NCI-H2171 treated with DMSO at 0.1 percent for 48 hours (cell line): Measurements from ENCODE around the gene TCF12.
A peak's percentile ranks its signal among the peaks of the same experiment; 100 is the strongest.
"Not testable (repeated sequence)": the region's sequence is repeated elsewhere in the genome, so short reads cannot be mapped to it uniquely, and the experiment has no call there.

Experiments used
- DNase-seq: peaks from one replicate; lab custom pipeline; 2025; lab: John Stamatoyannopoulos, UW

Gene TCF12

DNA sequence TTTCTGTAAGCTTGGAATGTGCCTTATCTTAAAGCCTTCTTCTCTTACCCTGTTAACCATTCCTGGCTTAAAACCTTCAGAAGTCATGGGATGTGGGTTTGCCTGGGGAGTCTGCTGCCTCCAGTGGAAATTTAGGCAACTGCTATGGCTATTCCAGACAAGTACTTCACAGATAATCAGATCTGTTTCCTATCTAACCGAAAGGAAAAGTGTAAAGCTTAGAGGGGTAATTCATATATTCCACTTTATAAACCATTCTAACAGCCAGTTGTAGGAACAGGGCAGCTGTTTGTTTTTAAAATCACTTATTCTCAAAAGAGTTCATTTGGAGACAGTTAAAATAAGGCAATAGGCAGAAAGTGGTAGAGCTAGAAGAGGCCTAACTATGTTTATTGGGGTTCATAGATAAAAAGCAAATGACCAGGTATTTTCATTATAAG is 219.9 kb downstream of the TCF12 start:
- DNase-seq = peak; percentile 73

DNA sequence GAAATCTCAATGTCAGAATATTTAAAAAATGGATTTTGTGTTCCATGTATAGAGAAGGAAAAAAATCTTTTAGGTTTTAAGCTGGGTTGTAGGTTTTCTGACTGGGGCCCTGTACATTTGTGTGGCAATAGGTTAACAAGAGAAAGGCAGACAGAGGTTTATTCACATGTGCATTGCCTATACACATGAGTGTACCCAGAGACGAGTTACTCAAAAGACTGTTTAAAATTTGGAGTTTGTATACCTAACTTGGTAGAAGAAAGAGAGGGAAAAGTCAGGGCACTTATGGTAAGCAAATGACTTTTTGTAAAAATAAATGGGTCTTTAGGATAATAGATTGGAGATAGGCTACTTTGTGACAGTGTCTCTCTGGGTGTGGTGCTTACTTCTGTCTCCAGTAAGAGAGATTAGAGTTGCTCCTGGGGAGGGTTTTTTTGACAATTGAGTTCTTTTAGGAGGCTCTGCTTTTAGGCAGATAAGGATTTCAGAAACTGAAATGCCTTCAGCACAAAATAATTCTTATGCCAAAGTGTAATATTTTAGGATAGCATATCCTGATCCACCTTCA is 225.2 kb downstream of the TCF12 start:
- no peak for DNase-seq

DNA sequence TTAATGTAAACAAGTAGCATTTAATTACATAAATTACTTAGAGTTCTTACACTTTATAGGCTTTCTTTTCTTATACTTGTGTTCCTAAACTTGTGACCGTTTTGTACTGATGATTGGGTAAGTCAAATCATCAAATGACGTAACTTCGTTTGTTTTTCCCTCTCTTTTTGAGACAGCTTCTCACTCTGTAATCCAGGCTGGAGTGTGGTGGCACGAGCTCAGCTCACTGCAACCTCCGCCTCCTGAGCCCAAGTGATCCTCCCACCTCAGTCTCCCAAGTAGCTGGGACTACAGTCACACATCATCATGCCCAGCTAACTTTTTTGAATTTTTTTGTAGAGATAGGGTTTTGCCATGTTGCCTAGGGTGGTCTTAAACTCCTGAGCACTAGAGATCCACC is 226.0 kb downstream of the TCF12 start:
- no peak for DNase-seq

DNA sequence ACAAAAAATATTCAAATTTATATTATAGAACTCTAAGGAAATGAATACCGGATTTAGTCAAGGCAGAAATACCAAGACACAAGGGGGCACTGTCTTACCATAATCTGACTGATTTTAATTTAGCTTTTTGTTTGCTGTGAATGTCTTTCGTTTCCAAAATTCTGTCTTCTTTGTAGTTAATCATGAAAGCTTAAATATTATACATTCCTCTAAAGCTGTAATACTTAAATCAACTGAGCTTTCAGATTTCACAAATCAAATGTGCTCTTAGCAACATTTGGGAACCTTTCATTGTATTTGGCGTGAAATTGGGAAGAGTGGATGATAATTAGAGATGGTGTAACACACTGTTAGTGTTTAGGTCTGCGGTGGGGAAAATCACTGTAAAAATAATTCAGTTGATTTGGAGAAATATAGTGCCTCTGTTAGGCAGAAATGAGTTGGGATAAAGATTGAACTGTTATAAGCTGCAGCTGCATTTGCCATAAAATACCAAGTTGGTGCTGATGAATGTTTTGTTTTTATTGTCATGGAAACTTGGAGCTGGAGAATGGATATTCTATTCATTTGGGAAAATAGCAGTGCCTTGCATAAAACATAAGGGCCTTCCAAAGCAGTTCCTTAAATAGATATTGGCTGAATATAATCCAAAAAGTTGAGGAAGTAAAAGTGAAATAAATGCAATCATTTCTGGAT is 228.2 kb downstream of the TCF12 start:
- DNase-seq = peak; percentile 75

DNA sequence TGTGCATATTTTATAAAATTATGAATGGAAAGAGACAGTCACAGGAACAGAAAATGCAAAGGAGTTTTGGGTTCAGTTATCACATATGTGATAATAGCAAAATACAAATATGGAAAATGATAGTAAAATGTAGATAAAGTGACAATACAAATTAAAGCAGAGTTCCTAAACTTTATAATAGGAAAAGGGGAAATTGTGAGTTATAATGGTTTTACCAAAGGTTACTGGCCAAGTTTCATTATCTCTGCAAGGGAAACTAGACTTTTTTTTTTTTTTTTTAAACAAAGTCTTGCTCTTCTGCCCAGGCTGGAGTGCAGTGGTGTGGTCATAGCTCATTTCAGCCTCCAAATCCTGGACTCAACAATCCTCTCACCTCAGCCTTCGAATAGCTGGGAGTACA is 229.2 kb downstream of the TCF12 start:
- no peak for DNase-seq

DNA sequence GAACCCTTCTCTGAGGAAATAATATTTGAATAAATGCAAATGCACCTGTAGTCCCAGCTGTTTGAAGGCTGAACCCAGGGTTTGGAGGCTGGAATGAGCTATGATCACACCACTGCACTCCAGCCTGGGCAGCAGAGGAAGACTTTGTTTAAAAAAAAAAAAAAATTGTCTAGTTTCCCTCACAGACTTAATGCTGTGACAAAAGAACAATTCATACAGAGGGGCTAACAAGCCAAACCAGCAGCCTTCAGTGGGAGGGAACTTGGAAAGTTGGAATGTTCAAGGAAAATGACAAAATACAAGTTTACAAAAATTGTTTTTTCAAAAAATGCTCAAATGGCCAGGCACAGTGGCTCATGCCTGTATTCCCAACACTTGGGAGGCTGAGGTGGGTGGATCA is 229.8 kb downstream of the TCF12 start:
- DNase-seq = no peak

DNA sequence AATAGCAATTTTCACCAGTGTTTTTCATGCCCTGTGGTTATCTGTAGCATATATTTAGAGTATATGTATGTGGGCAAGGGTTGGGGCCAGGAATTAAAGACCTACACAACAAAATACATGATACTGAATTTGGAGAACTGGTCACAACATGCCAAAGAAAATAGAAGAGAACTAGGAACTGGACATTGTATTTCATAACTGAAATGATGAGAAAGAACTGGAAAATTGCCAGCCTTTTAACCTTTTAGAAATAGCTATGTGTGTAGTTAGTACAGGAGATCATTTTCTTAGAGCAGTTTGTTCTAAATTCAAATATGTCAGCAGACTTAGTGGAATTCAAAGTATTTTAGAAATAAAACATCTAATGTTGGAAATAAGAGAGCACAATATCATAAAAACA is 230.8 kb downstream of the TCF12 start:
- no peak for DNase-seq

DNA sequence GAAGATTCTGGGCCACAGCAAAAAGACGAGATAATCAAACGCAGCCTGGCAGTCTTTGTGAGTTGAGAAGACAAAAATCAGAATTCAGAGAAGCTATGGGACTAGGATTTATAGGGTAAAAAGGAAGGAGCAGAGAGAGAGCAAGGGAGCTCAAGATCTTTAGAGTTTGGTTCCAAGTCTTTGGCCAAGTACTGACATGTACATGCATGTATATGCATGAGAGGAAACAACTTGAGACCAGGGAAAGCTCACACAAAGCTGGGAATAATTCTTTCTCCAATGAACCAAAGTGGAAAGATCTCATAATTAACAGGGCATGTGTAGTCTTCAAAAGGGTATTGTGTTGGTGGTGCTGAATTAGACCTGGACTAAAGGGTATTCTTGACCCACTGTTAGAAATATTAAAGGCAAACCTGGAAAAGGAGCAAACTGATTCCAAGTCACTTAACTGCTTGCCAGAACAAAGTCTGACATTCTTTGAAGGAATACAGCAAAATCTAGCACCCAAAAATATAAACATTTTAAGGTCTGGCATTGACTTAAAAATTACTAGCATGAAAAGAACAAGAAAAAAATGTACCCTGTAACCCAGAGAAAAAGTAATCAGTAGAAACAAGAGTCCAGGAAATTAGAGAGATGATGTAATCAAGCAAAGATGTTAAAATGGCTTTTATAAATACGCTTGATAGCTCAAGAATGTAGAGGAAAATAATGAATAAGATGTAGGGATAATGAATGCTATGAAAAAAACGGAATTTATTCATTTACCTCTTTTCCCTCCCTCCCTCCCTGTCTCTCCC is 231.8 kb downstream of the TCF12 start:
- no peak for DNase-seq

DNA sequence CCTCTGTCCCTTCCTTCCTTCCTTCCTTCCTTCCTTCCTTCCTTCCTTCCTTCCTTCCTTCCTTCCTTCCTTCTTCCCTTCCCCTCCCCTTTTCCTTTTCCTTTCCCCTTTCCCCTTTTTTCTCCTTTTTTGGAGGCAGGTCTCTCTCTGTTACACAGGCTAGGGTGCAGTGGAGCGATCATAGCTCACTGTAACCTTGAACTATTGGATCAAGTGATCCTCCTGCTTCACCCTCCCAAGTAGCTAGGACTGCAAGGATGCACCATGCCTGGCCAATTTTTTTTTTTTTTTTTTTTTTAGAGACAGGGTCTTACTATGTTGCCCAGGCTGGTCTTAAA is 232.4 kb downstream of the TCF12 start:
- DNase-seq = not testable (repeated sequence)

DNA sequence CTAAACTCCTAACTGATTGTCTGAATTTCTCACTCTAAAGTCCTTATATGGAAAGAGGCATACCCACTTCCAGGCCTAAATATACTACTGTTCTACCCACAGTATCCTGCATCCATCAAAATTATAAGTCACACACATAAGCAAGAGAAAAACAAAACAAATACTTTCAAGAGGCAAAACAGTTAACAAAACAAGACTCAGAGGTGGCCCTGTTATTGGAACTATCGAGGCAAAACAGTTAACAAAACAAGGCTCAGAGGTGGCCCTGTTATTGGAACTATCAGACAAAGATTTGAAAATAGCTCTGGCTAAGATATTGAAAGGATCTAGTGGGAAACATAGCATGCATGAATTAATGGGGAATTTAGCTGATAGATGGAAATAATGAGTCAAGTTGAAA is 233.7 kb downstream of the TCF12 start:
- no peak for DNase-seq

DNA sequence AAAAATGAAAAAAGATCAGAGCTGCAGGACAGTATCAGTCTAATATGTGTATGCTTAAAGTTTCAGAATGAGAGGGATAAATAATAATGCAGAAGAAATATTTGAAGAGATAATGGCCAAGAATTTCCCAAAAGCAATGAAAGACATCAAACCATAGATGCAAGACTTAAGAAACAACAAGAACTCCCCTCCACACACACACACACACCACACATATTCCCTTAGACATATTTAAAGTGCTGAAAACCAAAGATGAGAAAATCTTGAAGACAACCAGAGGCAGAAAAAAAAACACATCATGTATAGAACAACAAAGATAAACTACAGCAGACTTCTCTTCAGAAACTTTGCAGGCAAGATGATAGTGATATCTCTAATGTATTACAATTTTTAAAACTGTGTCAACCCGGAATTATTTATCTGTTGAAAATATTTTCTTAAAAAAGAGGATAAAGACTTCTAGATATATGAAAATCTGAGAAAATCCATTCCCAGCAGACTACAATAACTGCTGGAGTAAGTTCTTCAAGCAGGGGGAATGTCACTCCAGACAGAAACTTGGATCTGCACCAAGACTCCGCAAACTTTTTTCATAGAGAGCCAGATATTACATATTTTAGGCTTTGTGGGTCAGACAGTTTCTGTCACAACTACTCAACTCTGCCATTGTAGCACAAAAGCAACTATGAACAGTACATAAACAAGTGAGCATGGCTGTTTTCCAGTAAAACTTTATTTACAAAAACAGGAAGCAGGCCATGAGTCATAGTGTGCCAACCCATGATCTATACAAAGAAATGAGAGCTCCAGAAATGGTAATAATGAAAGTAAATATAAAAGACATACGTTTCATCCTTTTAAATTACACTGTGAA is 234.5 kb downstream of the TCF12 start:
- no peak for DNase-seq

DNA sequence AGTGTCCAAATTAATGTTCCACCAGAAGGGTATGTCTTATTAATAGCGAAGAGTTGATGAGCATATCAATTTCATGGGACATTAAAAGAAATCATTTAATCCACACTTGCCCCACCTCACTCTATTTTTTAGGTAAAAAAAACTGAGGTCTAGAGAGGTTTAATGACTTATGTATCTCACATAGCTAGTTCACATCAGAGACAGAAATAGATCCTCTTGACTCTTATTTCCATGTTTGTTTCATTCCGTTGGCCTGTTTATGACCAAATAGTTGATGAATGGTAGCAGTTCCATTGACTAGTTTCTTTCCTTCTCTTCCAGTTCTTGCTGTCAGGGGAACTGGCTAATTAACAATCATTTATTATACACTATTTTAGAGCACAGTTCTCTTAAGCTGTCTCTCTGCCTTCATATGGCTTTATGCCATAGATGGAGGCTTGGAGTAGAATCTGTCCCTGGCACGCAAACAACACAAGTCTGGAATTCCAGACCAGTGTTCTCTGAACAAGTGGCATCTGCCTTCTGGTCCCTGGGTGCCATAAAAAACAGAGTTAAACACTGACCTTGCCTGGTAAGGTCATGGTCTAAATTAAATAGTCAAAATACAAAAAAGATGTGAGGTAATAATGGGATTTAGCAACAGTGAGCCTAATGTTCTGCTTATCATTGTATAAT is 237.9 kb downstream of the TCF12 start:
- DNase-seq = no peak

DNA sequence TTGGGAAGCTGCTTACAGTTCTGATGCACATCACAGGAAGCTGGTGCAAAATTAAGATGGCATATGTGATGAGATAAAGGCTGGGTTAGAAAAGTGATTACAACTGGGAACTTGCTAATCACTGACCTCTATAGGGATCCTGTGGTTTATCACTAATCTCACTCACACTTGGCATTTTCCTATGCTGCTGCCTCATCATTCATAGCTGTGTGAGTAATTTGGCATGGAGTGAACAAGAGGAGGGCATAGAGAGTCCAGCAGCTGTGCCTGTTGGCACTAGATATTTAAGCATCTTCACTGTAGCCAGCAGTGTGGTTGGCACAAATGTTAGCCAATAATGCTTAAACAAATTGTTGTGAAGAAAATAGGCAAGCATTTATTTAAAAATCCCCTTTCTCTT is 240.1 kb downstream of the TCF12 start:
- DNase-seq = peak; percentile 11

DNA sequence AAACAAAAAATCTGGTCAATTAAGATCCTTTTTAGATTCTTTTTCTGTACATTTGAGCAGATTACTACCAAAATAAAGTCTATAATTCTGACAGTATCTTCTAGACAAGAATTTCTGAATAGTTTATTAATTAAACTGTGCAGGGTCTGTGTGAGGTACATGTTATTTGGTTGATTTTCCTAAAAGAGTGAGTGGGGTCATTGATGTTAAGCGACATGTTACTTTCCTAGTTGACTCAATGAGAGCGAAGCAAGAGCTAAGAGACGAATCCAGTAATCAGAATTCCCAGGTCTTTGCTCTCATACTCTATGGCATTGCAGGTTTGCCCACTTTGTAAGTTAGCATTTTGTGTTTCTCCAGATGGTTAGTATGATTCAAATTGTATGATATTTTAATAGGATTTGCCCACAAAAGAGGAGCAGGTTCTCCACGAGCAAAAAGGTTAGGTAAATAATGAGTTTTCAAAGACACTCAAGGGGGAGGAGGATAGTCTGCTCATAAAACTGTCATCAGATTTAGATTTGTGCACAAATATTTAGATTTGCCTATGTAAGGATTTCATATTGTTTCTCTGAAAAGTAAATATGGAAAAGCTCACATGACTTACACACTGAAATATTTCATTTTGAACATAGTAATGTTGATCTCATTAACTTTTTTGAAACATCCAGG is 240.7 kb downstream of the TCF12 start:
- DNase-seq = no peak

DNA sequence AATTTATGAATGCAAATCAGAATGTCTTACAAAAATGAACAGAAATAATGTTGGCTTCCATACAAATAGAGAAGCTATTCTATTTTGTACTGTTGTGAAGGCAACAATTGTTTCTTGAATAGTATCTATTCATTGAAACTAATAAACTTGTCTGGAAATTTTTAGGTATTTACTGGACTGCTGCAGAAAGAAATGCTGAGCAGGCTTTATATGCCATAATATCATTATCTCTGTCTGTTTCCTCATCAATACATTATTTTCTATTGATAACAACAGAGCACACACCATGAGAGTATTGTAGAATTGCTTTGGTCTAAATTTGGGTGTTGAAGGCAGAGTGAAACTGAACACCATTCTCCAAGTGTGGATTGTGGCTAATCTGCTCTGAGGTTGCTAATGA is 241.3 kb downstream of the TCF12 start:
- no peak for DNase-seq

DNA sequence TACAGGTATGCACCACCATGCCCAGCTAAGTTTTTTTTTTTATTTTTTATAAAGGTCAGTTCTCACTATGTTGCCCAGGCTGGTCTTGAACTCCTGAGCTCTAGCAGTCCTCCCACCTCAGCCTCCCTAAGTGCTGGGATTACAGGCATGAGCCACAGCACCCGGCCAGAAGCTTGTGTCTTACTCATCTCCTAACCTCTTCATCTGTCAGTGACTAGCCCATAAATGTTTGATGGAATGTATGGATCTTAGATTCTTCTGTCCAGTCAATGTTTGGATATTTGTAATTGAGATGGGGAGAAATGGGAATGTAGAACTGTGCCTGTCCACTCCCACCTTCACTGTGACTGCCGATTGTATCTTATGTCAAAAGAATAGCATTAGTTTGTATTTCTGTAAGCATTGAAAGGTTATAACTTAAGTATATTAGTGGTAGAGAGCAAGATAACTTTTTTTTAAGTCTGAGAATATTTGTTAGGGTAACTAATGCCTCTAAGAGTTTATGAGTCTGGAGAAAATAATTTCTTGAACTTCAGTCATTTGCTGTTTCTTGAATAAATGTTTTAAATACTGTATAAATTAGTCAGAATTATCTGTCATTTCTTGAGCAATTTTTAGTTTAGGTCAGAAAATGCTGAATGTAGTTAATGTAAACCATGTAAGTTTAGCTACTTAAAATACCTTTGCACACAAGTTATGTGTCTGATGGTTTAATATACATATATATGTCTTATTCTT is 242.5 kb downstream of the TCF12 start:
- no peak for DNase-seq

DNA sequence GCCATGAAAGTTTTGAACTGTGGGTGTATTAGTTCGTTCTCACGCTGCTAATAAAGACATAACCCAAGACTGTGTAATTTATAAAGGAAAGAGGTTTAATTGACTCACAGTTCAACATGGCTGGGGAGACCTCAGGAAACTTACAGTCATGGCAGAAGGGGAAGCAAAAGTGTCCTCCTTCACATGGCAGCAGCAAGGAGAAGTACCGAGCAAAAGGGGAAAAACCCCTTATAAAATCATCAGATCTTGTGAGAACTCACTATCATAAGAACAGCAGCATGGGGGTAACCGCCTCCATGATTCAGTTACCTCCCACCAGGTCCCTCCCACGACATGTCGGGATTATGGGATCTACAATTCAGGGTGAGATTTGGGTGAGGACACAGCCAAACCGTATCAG is 245.8 kb downstream of the TCF12 start:
- DNase-seq = not testable (repeated sequence)

DNA sequence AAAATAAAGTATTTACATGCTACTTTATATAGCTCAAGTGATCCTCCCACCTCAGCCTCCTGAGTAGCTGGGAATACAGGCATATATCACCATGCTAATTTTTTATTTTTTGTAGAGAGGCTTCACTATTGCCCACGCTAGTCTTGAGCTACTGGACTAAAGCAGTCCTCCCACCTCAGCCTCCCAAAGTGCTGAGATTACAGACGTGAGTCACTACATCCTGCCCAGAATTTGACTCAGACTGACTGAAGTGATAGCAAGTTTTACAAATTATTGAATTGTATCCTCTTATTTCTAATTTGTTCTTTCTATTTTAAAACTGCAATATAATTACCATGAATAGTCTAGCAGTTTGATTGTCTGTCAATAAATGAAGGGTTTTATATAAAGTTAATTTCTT is 247.5 kb downstream of the TCF12 start:
- no peak for DNase-seq

DNA sequence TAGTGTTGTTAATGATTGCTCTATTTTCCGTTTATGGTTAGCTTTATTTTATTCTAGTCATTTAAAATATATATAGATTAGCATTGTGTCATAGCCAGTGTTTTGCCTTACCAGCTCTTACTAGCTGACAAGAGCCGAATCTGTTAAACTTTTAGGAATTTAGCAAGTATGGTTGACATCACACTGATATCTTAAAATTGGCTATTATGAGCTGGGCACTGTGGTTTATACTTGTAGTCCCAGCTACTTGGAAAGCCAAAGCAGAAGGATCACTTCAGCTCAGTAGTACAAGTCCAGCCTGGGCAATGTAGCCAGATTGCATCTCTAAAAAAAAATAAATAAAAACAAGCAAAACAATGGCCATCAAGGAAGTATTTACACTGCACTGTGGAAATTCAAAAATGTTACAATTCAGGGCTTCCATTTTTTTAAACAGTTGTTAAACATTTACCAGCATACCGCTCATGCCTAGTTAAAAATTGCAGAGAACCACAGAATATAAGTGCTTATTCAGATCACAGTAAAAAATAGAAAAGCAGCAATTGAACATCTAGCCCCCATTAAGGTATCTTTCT is 249.5 kb downstream of the TCF12 start:
- no peak for DNase-seq

DNA sequence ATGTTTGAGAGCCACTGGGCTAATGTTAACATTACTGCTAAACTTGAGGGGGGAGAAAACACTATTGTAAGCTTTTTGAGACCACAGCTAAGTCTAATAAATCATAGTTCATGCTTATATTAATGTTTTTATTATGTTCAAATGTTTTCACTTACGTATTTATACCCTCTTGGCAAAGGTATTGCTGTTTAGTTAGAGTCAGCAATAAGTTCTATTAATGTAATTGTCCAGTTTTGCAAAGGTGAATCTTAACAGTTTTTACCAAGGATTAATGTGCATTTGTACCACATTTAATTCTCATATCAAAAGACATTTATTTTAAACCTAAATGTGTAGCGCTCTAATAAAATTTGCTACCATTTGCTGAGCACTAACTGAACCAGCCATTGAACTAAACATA is 251.2 kb downstream of the TCF12 start:
- DNase-seq = no peak
